CD4-positive, alpha-beta T cell treated with Interleukin-12 subunit alpha and Interleukin-12 subunit beta, for 1 hour (primary cell): ENCODE data around the gene KCTD3.
A peak's percentile ranks its signal among the peaks of the same experiment; 100 is the strongest.

ENCODE experiments used
- DNase-seq: peaks from one replicate; pipeline ENCODE4 v3.0.0-alpha.2; 2020

KCTD3 gene

DNA sequence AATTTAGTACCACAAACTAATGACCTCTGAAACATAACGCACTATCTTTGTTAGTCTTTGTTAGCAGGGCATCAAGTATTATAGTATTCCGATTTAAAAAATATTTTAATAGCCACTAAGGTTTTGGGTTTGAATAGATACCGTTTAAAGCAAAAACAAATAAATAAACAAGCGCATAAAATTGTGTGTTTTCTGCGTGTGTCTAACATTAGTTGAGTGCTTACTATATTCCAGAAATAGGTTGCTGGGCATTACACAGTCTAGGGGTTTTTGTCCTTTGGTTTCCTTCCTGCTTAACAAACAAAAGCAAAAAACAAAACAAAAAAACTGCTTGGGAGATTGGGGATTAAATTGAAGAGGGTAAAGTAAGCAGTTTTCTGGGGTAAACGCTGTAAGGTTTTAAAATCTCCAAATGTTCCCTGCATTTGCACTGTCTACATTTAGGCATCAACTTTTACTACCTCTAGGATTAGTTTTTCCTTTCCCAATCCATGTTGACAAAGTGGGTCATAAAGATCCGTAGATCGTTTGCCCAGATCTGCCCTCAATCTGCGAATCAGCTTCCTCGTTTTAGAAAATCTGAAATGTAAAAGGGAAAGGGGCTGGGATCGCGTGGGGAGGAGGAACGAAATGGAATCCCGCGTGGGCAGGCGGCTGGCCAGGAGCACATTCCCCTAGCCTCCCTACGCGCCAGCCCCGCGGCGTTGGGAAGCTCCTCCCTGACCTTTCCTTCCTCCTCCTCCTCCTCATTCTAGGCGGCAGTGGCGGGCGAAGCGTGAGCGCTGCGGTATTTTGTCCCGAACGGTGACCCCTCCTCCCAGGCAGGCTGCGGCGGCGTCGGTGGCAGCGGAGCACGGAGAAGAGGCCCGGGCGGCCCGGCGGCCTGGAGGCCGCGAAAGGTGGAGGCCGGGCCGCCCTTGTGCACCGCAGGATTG, at the start of gene KCTD3:
Gene KCTD3, plus strand, starts transcription at position 749 of the 935 bp plus-strand sequence. CDS start 382 bp downstream, outside the sequence.
- peak; percentile 28 for DNase-seq

GRCh38 chr1:215517441-215517891, 49.6 kb upstream of the KCTD3 start:
- DNase-seq: no peak

GRCh38 chr1:215518594-215518993, 48.5 kb upstream of the KCTD3 start:
- no peak for DNase-seq

DNA sequence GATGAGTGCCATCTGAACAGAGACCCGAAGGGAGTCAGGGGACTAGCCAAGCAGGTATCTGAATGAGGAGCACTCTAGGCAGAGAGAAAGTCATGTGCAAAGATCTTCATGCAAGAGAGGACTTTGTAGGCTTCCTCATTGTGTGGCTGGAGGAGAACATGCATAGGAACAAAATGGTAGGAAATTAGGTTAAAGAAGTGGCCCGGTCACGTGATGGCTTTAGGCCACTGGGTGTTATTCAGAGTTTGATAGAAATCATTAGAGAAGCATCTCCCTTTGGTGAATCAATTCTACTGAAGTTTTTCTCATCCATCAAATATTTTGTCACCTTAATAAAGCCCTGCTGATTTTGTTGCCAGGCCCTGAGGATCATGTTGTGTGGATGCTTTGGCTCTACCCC, 45.8 kb upstream of the KCTD3 start:
- DNase-seq: no peak

DNA sequence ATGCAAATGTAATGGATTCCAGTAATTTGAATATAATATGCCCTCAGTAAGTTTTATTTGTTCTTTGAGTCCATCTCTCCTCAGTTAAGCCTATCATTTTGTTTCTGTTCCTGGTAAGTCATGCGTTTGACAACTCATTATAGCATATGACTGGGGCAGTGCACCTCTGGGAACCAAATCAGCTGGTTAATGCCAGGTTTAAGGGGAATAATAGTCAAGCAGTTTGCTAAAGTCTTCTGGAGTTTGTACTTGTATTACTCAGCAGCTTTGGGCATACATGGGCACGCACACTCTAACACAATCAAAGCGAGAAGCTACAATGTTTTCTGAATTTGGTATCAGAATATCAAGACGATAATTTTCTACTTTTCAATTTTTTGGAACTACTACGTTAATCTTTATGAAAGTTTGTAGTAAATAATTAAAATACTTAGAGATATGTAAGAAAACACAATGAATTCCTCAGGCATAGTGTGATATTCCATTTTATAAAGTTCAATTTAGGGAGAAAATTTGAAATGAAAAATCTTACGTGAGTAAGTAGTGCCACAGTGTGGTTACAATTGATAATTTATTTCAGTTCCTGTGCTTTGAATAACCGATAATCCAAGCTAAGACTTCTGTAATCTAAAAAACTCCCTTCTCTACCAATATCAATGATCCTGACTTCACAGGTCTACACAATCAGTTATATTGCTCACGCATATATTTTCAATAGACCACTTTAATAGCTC, 43.8 kb upstream of the KCTD3 start:
- DNase-seq: no peak

DNA sequence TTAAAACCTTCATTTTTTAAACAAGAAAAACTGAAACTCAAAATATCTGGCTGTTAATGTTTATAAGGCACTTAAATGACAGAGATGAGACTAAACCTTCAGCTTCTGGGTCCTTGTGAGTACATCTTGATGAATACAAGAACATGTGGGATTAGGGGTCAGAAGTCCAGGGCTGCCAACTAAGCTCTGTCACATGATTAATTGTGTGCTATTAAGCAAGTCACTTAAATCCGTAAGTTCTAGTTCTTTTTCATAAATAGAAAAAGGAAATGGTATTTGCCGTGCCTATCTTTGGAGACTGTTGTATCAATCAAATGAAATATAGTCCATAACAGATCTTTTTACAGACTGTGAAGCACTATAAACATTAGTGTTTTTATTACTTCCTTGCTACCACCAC, 43.2 kb upstream of the KCTD3 start:
- DNase-seq: no peak

DNA sequence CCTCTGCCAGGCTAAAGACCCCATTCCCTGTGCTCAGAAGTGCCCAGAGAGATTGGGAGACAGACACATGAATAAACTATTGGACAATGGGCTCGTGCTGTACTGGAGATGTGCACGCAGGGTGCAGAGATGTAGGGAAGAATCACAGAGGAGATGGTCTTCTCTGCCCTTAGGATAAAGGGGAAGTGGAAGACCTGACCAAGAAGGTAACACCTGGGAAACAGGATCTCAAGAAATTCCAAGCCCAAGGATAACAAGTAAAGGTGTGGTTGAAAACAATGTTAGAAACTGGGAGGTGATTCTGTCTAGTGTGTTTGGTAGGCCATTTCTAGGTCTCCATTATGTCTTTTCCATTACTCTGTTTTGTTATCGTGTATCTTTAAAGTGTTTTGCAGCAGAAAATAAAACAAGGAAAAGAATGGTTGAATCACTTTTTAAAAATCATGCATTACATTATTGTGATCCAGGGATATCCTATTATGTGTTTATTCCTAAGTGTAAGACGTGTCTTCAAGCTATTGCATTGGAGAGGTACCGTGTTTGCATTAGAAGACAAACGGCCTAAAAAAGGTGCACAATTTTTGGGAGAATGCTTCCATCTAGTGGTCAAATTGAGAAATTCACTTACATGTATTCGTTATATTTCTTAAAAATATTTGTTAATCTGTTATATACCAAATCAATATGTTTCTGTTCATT, 40.8 kb upstream of the KCTD3 start:
- peak; percentile 45 for DNase-seq

- DNase-seq: no peak
Observed at GRCh38 chr1:215526846-215527151, 40.3 kb upstream of the KCTD3 start.

- no peak for DNase-seq
Observed at GRCh38 chr1:215529111-215529510, 38.0 kb upstream of the KCTD3 start.

DNA sequence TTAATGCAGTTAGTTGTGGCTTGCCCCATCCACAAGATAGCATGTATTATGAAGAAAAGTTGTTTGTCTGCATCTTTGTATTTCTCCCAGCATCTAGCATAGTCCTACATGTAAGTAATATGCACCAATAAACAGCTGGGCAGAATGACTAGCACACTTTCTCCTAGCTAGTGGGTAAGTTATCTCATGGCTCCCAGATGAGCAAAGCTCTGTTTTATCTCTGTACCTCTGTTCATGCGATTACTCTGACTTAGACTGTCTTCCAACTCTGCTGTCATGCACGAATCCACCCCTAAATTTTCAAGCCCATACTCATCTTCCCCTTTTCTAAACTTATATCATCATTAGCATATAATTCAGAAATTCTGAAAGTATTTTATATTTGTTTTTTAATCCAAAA, 37.5 kb upstream of the KCTD3 start:
- no peak for DNase-seq

GRCh38 chr1:215530401-215530984, 36.6 kb upstream of the KCTD3 start:
- no peak for DNase-seq

DNA sequence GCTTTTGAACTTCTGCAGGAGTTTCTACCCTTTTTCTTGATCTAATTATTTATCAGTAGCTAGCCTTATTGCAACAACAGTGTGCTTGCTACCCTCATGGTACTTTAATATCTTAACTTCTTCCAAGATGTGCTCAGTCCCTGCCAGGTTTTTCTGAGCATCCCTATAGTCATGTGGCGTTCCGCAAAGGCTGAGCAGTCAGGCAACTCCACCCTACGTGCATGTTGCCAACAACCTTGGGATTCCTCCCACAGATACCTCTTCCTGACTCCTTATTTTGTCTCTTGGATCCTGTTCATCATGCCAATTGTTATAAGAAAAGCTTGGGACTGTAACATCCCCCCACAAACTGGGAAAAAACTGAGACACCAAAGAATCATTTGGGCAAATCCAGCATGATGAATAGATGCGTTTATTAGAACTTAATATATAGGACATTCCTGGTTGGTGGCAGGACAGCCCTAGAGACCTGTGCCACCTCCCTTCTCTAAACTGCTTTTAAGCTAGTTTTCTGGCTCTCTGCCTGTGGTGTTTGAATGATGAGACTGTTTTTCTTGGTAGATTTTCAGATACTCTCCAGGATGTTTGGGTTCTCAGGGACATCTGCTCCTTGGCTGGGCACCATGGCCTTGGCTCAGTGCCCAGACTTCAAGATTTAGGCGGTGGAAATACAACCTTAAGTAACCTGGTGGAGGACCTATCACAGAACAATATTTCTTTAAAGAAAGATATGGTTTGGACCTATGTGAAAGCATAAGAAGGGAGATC, 27.1 kb upstream of the KCTD3 start:
- DNase-seq: no peak

DNA sequence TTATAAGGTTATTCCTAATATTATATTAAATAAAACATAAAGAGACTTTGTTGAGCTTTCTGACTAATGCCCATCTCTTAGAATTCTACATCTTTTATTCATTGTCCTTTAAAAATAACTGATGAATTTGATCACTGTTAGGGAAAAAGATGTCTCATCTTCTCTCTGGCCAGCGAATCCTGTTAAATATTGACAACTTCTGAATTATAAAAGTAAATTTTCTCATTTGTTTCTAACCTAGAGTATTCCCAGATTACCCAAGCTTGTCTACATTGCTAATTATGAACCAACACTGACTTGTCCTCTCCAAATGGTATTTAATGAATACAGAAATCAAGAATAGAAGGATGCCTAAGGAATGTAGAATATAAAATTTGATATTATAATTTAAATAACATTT, 24.8 kb upstream of the KCTD3 start:
- no peak for DNase-seq

DNA sequence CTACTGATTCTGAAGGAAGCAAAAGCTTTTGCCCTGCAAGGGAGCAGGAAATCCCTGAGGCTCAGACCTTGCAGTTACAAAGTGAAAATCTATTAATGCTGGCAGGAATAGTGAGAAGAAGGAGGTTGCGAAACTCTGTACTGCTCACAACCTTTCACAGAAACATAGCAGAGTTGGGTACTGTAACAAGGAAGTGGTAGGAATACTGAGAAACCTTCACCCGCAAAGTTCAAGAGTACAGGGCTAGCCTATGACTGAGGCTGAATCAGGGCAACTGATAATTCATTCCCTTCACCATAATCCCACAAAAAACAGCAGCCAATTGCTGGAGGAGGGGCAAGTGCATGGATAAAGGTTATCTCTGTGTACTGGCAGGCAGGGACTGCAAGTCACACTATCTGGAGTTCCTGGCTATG, 23.9 kb upstream of the KCTD3 start:
- DNase-seq: no peak

DNA sequence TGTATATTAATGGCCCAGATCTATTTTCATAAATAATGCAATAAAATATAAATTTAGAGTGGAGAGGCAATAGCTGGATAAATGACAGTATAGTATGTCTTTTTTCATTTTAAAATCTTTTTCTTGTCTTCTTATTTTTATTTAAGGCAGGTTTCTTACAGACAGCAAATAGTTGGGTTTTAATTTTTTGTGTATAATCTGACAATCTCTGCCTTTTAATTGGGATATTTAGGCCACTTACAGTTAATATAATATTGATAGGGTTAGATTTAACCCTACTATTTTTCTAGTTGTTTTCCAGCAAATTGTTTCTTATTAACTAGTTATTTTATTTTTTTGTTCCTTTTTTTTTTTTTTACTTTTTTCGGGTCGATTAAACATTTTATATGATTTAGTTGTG, 23.3 kb upstream of the KCTD3 start:
- no peak for DNase-seq

DNA sequence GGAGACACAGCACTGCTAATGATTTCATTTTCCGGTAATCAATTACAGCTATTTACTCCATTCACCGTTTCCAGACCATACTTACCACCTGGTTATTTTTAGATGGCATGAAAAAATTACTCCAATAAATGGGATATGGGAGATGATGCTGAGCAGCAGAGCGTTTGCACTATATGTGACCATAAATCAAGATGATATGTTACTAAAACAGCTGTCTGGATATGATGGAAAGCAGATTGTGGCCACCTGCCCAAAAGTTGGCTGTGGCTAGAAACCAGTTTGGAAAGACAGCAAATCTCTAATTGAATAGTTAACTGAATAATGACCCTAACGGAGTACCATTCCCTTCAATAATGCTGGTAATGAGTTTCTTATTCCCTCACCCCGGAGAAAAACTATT, 22.5 kb upstream of the KCTD3 start:
- DNase-seq: no peak

DNA sequence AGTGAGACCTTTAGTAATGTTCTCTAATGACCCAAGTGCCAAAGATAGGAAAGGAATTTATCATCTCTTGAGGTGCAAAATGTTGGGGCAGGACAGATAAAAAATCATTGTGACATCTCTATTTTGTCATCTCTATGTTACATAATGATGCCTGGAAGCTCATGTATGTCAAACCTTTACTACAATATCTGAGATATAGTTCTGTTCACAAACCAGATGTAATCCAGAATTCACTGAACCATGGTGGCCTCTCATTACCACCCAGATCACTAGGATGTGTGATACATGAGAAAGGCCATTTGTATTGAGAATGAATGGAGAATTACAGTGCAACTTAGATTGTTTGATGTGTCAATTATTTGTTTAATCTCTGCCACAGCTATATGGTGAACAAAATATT, 22.0 kb upstream of the KCTD3 start:
- DNase-seq: no peak

- no peak for DNase-seq
Observed at GRCh38 chr1:215547011-215547410, 20.1 kb upstream of the KCTD3 start.

DNA sequence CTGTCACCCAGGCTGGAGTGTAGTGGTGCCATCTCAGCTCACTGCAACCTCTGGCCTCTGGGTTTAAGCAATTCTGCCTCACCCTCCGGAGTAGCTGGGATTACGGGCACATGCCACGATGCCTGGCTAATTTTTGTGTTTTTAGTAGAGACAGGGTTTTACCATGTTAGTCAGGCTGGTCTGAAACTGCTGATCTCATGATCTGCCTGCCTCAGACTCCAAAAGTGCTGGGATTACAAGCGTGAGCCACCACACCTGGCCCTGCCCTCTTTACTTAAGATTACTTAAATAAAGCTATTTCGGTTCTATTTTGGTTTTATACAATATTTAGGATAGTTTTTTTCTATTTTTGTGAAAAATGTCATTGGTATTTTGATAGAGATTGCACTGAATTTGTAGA, 15.3 kb upstream of the KCTD3 start:
- DNase-seq: no peak

GRCh38 chr1:215554865-215555264, 12.2 kb upstream of the KCTD3 start:
- no peak for DNase-seq

GRCh38 chr1:215555531-215555930, 11.6 kb upstream of the KCTD3 start:
- DNase-seq: no peak

DNA sequence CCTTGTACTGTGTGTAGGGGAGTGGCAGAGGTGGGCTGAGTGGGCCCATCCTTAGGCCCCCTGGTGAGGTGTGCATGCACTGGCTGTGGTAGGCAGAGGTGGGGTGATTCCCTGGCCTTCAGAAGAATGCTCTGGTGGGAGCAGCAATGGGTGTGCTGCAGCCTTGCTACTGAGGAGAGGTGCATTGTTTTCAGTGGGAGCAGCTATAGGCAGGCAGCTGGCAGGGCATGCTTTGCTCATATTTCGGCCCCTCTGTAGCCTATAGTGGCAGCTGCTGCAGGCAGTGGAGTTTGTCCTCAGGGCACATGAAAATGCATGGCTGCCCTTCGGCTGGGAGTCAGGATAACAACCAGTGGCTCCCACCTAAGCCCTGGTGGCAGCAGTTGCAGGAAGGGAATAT, 10.1 kb upstream of the KCTD3 start:
- DNase-seq: no peak
